ENCODE data around the gene TYSND1. TPM values are rescaled to one million over a fixed set of nuclear protein-coding genes. Genes with fewer than 3 reads are reported as not detected.

The TYSND1 gene
- total RNA-seq, 2 donors from 2014 or later = 13.1 to 23.8 TPM

DNA sequence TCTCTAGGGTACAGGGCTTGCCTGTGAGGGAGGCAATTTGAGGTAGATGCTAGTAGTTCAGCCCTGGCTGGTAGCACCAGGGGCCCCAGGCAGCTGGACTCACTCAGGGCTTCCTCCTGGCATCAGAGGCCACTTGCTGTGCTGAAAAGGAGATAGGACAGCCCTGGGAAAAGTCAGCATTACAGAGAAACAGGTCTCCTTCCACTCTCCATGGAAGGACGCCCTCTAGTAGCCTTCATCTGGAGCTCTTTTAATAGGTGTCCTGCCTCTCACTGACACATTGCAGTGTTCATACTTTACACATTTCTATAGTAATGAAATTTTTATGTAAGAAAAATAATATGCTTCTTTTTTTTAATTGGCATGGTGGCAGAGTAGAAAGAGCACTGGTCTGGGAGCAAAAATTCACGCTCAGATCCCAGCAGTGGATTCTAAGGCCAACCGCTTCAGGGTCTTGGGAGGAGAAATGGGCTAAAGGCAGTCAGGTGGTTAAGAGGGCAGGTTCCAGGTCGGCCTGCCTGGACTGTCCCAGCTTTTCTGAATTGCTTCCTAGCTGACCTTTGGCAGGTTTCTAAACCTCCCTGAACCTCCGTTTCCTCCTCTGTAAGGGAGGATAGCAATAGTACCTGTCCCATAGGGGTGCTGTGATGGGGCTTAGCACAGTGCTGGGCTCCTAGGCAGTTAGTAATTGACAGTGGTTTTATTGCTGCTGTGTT lies 49.6 kb downstream of the TYSND1 start:
- Histone ChIP-seq H3K36me3 (no peaks in the 10 kb centered on the region), H3K27ac (no peak overlapping the region), H3K27me3 (no peaks in the 10 kb centered on the region), H3K4me1 (no peaks in the 10 kb centered on the region), H3K9ac (ENCODE audit: low read depth in 2 of 2, low read length in 2 of 2) (no peak overlapping the region), H3K4me3 (no peak overlapping the region), H3K9me3 (no peaks in the 10 kb centered on the region)
- TF ChIP-seq, protein P1, sequence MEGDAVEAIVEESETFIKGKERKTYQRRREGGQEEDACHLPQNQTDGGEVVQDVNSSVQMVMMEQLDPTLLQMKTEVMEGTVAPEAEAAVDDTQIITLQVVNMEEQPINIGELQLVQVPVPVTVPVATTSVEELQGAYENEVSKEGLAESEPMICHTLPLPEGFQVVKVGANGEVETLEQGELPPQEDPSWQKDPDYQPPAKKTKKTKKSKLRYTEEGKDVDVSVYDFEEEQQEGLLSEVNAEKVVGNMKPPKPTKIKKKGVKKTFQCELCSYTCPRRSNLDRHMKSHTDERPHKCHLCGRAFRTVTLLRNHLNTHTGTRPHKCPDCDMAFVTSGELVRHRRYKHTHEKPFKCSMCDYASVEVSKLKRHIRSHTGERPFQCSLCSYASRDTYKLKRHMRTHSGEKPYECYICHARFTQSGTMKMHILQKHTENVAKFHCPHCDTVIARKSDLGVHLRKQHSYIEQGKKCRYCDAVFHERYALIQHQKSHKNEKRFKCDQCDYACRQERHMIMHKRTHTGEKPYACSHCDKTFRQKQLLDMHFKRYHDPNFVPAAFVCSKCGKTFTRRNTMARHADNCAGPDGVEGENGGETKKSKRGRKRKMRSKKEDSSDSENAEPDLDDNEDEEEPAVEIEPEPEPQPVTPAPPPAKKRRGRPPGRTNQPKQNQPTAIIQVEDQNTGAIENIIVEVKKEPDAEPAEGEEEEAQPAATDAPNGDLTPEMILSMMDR (IDR thresholded peaks at IDR 0.05) = no peak
- DNase-seq = no peak
- intact Hi-C loops (cut with DNase I) = no loop called here

DNA sequence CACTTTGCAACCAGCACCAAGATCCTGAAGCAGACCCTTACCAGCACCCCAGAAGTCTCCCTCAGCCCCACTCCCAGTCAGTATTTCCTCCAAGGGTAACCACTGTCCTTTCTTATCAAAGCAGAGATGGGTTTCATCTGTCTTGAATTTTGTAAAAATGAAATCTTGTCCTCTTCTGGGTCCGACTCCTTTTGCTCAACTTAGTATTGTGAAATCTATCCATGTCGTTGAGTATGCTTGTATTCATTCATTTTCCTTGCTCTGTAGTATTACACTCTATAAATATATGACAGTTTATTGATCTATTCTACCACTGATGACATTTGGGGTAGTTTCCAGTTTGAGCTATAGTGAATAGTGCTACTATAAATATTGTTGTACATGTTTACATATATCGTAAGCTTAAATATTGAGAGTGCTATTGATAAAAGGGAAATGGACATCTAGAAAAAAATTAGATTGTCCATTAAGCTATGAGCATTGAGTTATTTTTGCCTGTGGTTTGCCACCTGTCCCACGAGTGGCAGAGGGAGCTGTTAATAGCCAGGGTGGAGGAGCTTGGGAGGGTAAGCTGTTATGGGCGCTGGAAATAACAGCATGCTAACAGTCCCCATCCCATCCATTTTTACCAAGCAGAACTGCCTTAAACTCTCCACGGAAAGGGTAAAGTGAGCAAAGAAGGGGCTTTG lies 50.3 kb downstream of the TYSND1 start:
- TF ChIP-seq, protein P1 (IDR thresholded peaks at IDR 0.05) = no peak
- H3K4me3 ChIP-seq = no peak overlapping the region
- no peak overlapping the region for H3K9ac ChIP-seq (ENCODE audit: low read depth in 2 of 2, low read length in 2 of 2)
- no peak overlapping the region for H3K27ac ChIP-seq
- no peak for DNase-seq
- no peaks in the 10 kb centered on the region for H3K27me3 ChIP-seq
- intact Hi-C loops (cut with DNase I) = no loop called here
- H3K9me3 ChIP-seq = no peaks in the 10 kb centered on the region
- no peaks in the 10 kb centered on the region for H3K36me3 ChIP-seq
- H3K4me1 ChIP-seq = no peaks in the 10 kb centered on the region

DNA sequence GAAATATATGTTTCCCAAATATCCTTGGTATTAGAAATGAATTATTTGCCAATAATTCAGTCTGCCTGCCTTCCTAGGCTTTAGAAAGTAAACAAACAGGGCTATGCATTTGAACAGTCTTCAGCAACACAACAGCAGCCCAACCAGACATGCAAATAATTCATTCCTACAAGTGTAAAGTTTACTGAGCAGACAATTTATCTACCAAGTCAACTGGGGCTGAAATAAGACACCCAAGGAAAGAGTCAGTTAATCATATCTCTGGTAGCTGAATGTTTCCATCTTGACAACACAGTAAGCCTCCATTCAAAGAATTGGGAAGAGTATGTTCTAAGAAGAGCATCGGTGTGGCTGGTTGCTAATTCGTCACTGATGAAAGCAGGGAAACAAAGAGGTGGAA lies 52.2 kb downstream of the TYSND1 start:
- TF ChIP-seq, protein P1 (IDR thresholded peaks at IDR 0.05) = no peak
- Histone ChIP-seq H3K9me3 (no peaks in the 10 kb centered on the region), H3K27me3 (no peaks in the 10 kb centered on the region), H3K9ac (ENCODE audit: low read depth in 2 of 2, low read length in 2 of 2) (no peak overlapping the region), H3K27ac (no peak overlapping the region), H3K4me1 (no peaks in the 10 kb centered on the region), H3K4me3 (no peak overlapping the region), H3K36me3 (no peaks in the 10 kb centered on the region)
- intact Hi-C loops (cut with DNase I) = no loop called here
- DNase-seq = no peak

DNA sequence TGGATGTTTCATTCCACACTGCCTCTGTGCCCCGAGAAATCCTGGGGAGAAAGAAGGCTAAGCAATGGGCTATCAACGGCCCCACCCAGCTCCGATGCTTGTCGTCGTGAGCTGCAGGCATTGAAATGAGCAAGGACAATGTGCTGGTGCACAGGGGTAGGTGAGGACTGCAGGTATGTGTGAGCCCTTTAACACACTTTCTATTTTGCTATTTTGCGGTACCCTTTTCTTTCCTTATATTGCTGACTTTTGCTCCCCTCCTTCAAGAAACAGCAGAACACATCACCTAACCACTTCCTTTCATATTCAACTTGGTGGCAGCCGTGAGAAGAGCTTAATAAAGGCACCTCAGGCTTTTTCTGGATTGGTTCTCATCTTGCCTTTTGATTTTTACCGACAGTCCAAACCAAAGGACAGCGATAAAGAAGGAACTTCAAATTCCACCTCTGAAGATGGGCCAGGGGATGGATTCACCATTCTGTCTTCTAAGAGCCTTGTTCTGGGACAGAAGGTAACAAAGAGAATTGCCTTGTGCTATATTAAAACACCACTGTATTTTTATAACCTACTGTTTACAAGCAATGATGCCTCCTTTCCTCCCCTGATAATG lies 53.1 kb downstream of the TYSND1 start:
- no peaks in the 10 kb centered on the region for H3K36me3 ChIP-seq

DNA sequence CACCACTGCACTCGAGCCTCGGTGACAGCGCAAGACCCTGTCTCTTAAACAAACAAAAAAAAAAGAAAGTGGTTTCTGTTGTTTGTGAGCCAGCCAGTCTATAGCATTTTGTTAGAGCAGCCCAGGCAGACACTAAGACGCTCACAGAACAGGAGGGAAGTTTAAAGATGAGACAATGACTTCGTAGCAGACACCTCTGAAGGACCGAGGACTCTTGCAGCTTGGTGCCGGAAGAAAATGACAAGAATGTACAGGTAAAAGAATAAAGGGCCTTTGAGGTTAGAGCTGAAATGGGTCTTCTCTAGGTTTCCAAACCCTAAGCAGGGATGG lies 54.1 kb downstream of the TYSND1 start:
- H3K36me3 ChIP-seq = no peaks in the 10 kb centered on the region
- no peak overlapping the region for H3K27ac ChIP-seq
- intact Hi-C loops (cut with DNase I) = no loop called here
- H3K4me1 ChIP-seq = no peaks in the 10 kb centered on the region
- DNase-seq = no peak
- H3K9ac ChIP-seq (ENCODE audit: low read depth in 2 of 2, low read length in 2 of 2) = no peak overlapping the region
- TF ChIP-seq, protein P1 (IDR thresholded peaks at IDR 0.05) = no peak
- H3K4me3 ChIP-seq = no peak overlapping the region
- no peaks in the 10 kb centered on the region for H3K9me3 ChIP-seq
- no peaks in the 10 kb centered on the region for H3K27me3 ChIP-seq

More for the DNA sequence above, 53.1 kb downstream of the TYSND1 start:
- Histone ChIP-seq H3K27ac (no peak overlapping the region), H3K27me3 (no peaks in the 10 kb centered on the region), H3K4me3 (no peak overlapping the region), H3K9me3 (no peaks in the 10 kb centered on the region), H3K9ac (ENCODE audit: low read depth in 2 of 2, low read length in 2 of 2) (no peak overlapping the region), H3K4me1 (no peaks in the 10 kb centered on the region)
- intact Hi-C loops (cut with DNase I) = no loop called here
- DNase-seq = no peak
- TF ChIP-seq, protein P1 (IDR thresholded peaks at IDR 0.05) = no peak
